Choroid plexus epithelial cell (primary cell): ENCODE results near the gene CRBN.

ENCODE experiments used
- DNase-seq: peaks from one replicate; pipeline ENCODE4 v3.0.0-alpha.2; 2010; ENCODE audit warnings: low read depth
- H3K4me3 ChIP-seq: 2 replicates; pipeline ENCODE4 v1.5.1; 2011; ENCODE audit warnings: low read depth, mild to moderate bottlenecking, control low read depth, low read length, moderate library complexity
- CTCF ChIP-seq: conservative IDR thresholded peaks from 2 replicates; pipeline ENCODE4 v1.5.1; 2011; ENCODE audit warnings: low read depth, mild to moderate bottlenecking, control low read depth, inconsistent platforms, low read length, moderate library complexity

The CRBN gene

GRCh38 chr3:3191675-3192285, 12.3 kb upstream of the CRBN start:
- no peak overlapping the region for H3K4me3 ChIP-seq
- no peak for TF ChIP-seq CTCF
- DNase-seq, result peak; percentile 47

GRCh38 chr3:3189961-3190360, 10.5 kb upstream of the CRBN start:
- DNase-seq, result peak; percentile 8
- no peak for TF ChIP-seq CTCF
- H3K4me3 ChIP-seq, result no peak overlapping the region

- no peak overlapping the region for H3K4me3 ChIP-seq
- TF ChIP-seq CTCF, result no peak
- peak; percentile 56 for DNase-seq
Measured at GRCh38 chr3:3189102-3189727, 9.7 kb upstream of the CRBN start.

- DNase-seq, result no peak
- H3K4me3 ChIP-seq, result no peak overlapping the region
- no peak for TF ChIP-seq CTCF
Measured at GRCh38 chr3:3184876-3185275, 5.4 kb upstream of the CRBN start.

- no peak overlapping the region for H3K4me3 ChIP-seq
- no peak for DNase-seq
- no peak for TF ChIP-seq CTCF
Measured at GRCh38 chr3:3180456-3180855, 965 bp upstream of the CRBN start.

- no peak for DNase-seq
- H3K4me3 ChIP-seq, result peak overlapping the region; percentile 100
- no peak for TF ChIP-seq CTCF
Measured at GRCh38 chr3:3178498-3179328, 778 bp downstream of the CRBN start.
